Stimulated activated naive CD8-positive, alpha-beta T cell treated with anti-CD3 and anti-CD28 coated beads, Interleukin-15, amount 100 ng/mL, for 72 hours (primary cell): ENCODE data around the gene ZNF81.
"Not testable (repeated sequence)": the region's sequence is repeated elsewhere in the genome, so short reads cannot be mapped to it uniquely, and the experiment has no call there.

Experiments
- ATAC-seq: fragments of 150-1000 bp; cut with Tn5 transposase; 2 replicates; pipeline ENCODE4 v1.10.0; 2021; ENCODE audit warnings: mild to moderate bottlenecking, moderate library complexity
- DNase-seq, 2 donors: peaks; one replicate each; pipeline ENCODE4 v3.0.0; 2021 to 2022
- H3K27ac Mint-ChIP-seq, 2 donors: one replicate each; pipeline ENCODE4 v1.8.0; 2022; ENCODE audit warnings: mild to moderate bottlenecking in 2 of 2, mixed read lengths in 2 of 2, moderate library complexity in 2 of 2
- H3K27me3 Mint-ChIP-seq: one replicate; pipeline ENCODE4 v1.8.0; 2022; ENCODE audit warnings: mixed read lengths
- H3K4me1 Mint-ChIP-seq: one replicate; pipeline ENCODE4 v1.8.0; 2022; ENCODE audit warnings: mild to moderate bottlenecking, mixed read lengths
- H3K4me3 Mint-ChIP-seq, 2 donors: one replicate each; pipeline ENCODE4 v1.8.0; 2022; ENCODE audit warnings: mild to moderate bottlenecking in 2 of 2, mixed read lengths in 2 of 2, moderate library complexity in 1 of 2
- H3K9me3 Mint-ChIP-seq, 2 donors: one replicate each; pipeline ENCODE4 v1.8.0; 2022; ENCODE audit warnings: mixed read lengths in 2 of 2

ZNF81 gene

DNA sequence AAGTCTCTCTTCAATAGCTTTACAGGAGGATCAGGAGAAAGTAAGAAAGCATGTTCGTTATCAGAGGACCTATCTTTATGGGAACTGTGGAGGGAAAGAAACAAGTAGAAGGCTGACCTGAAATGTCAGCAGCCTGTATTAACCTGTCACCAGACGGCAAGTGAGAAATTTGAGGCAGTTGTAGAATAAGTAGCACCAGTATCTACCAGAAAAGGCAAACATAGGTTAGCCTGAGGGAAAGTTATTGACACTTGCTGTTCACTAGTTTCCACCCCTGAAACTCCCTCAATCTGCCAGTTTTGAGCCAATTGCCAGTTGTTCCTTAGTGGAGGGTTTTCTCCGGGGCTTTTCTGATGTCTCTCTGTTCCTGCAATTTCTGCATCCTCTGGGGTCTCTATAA, 36.4 kb downstream of the ZNF81 start:
- Mint-ChIP-seq H3K4me3 (no peak overlapping the region), H3K27me3 (no peaks in the 10 kb centered on the region), H3K4me1 (no peaks in the 10 kb centered on the region), H3K27ac (no peak overlapping the region), H3K9me3 (peaks cover 0 to 15% of the 10 kb centered on the region in 2 donors)
- ATAC-seq, result no peak
- no peak for DNase-seq

DNA sequence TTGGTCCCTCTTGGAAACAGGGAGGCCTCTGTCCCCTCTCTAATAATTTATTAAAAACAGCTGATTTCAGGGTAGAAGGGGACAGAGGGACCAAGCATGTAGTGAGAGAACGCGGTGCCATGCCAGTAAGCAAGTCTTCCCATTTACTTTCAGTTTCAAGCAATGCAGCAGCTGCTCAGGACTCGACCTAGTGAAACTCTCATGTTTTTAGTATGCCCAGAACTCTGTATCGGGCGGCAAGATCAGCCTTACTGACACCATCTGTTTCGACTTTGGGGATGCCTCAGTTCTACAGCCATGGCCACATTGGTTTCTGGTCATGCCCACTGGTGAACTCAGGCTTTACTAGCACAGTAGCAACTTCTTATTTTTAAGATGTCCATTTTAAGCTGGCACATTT, 40.6 kb downstream of the ZNF81 start:
- Mint-ChIP-seq H3K9me3 (peaks cover 0 to 25% of the 10 kb centered on the region in 2 donors), H3K27me3 (no peaks in the 10 kb centered on the region), H3K4me1 (no peaks in the 10 kb centered on the region), H3K4me3 (no peak overlapping the region), H3K27ac (no peak overlapping the region)
- ATAC-seq (no peak), DNase-seq (no peak)

DNA sequence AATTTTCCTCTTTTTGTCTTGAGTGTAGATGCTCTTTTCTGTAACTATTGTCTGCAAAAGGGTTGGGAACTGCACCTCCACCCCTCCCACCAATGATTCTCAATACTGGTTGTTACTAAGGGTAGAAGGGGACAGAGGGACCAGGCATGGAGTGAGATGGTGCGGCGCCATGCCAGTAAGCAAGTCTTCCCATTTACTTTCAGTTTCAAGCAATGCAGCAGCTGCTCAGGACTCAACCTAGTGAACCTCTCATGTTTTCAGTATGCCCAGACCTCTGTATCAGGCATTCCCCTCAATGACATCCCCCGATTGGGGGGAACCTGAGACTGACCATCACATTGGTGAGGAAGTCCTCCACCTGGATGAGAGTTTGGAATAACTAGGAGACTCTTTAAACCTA, 41.5 kb downstream of the ZNF81 start:
- H3K27me3 Mint-ChIP-seq, result no peaks in the 10 kb centered on the region
- peaks cover 0 to 23% of the 10 kb centered on the region in 2 donors for H3K9me3 Mint-ChIP-seq
- H3K4me1 Mint-ChIP-seq, result no peaks in the 10 kb centered on the region
- ATAC-seq (no peak), DNase-seq (no peak)
- no peak overlapping the region for H3K4me3 Mint-ChIP-seq
- H3K27ac Mint-ChIP-seq, result no peak overlapping the region

DNA sequence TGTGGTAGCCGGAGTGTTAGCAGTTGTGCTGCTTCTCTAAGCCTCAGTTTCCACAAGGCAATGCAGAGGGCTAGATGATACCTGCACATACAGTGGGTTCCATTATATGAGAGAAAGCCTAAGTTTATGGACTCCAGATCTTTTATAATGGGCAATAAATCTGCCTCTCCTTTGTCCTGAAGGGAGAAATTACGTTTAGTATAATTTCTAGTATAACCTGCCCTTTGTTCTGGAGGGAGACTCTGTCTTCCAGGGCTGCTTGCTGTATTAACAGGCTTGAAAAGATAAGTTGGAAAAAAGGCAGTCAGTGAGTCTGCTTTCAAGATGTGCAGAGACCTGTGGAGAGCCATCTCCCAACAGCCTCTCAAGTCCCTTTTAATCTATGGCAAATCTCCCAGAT, 42.8 kb downstream of the ZNF81 start:
- Mint-ChIP-seq H3K27ac (no peak overlapping the region), H3K27me3 (no peaks in the 10 kb centered on the region), H3K4me3 (no peak overlapping the region), H3K4me1 (no peaks in the 10 kb centered on the region), H3K9me3 (peaks cover 0 to 12% of the 10 kb centered on the region in 2 donors)
- ATAC-seq, result no peak
- DNase-seq, result no peak

DNA sequence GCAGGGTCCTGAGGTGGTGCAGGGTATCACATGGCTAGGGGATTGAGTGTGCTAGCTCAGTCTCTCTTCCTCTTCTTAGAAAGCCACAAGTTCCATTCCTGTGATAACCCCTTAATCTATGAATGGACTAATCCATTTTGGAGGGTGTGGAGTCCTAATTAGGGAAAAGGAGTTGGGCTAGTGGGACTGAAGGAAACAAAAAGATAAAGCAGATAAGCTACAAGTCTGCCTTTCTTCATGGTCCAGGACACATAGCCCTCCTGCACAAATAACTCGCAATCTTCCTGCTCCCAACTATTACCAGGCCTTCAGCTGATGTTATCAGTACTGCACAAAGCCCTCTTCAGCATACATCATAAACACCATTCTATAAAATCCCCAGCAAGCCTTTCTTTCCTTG, 44.2 kb downstream of the ZNF81 start:
- Mint-ChIP-seq H3K4me3 (no peak overlapping the region), H3K27me3 (no peaks in the 10 kb centered on the region), H3K9me3 (peaks cover 0 to 12% of the 10 kb centered on the region in 2 donors), H3K27ac (no peak overlapping the region), H3K4me1 (no peaks in the 10 kb centered on the region)
- DNase-seq (no peak), ATAC-seq (no peak)

- Mint-ChIP-seq H3K27me3 (no peaks in the 10 kb centered on the region), H3K9me3 (no peaks in the 10 kb centered on the region), H3K4me1 (no peaks in the 10 kb centered on the region), H3K27ac (no peak overlapping the region), H3K4me3 (no peak overlapping the region)
- DNase-seq (no peak), ATAC-seq (no peak)
Measured at GRCh38 chrX:47885501-47885900, 48.8 kb downstream of the ZNF81 start.

DNA sequence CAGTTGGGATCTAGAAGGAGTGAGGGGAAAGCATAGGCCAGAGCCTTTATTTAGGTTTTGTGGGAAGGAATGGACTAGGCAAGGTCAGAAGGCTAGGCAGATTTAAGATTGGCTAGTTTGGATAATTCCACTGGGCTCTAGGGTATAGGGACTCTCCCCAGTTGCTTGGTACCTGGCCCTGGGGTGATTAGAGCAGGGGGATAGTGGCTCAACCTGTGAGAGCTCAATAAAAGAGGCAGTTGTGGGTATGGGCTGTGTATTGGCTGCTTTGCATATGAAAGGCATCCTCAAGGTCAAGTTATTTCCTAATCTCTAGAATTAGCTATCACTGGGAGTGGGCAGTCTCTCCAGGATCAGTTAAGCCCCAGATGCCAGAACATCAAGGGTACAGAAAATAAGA, 61.3 kb downstream of the ZNF81 start:
- ATAC-seq, result no peak
- H3K4me1 Mint-ChIP-seq, result no peaks in the 10 kb centered on the region
- DNase-seq, result no peak
- no peak overlapping the region for H3K4me3 Mint-ChIP-seq
- no peaks in the 10 kb centered on the region for H3K27me3 Mint-ChIP-seq
- H3K9me3 Mint-ChIP-seq, result no peaks in the 10 kb centered on the region
- H3K27ac Mint-ChIP-seq, result peak overlapping the region in 1 of 2 donors; percentile 22

DNA sequence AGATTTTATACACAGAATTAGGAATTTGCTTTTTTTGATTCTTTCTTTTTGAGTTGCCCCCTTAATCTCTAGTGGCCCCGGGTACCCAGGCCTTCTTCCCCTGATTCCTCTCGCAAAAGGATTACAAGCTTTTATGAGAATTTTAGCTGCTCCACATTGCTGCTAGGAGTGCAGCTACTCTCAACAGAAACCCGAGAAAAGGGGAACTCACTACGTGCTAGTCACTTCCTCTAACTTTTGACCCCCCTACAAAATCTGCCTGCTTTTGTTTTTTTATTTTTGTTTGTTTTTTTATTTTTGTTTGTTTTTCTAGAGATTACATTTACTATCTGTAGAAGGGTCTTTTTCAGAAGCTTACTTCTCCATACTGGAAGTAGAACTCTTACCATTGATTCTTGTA, 64.1 kb downstream of the ZNF81 start:
- H3K27ac Mint-ChIP-seq, result no peak overlapping the region
- no peaks in the 10 kb centered on the region for H3K27me3 Mint-ChIP-seq
- no peak for ATAC-seq
- H3K9me3 Mint-ChIP-seq, result no peaks in the 10 kb centered on the region
- no peak overlapping the region for H3K4me3 Mint-ChIP-seq
- H3K4me1 Mint-ChIP-seq, result no peaks in the 10 kb centered on the region
- no peak for DNase-seq

DNA sequence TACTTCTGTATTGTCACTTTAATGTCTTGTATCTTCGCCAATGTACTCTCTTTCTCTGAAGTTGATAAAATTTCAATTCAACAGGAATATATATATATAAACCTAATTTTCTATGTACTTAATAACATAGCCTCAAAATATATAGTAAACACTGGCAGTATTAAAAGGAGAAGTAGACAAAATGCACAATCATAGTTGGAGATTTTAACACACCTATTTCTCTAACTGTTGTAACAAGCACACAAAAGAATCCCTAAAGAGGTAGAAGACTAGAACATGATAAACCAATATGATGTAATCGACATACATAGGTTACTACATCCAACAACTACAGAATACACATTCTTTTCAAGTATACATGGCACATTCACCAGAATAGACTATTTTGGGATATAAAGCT, 65.5 kb downstream of the ZNF81 start:
- no peaks in the 10 kb centered on the region for H3K9me3 Mint-ChIP-seq
- H3K27ac Mint-ChIP-seq, result no peak overlapping the region
- H3K4me1 Mint-ChIP-seq, result no peaks in the 10 kb centered on the region
- DNase-seq (no peak), ATAC-seq (no peak)
- H3K4me3 Mint-ChIP-seq, result no peak overlapping the region
- H3K27me3 Mint-ChIP-seq, result no peaks in the 10 kb centered on the region

- H3K9me3 Mint-ChIP-seq, result peaks cover 7 to 22% of the 10 kb centered on the region in 2 donors
- no peaks in the 10 kb centered on the region for H3K27me3 Mint-ChIP-seq
- ATAC-seq (no peak), DNase-seq (no peak)
- H3K4me3 Mint-ChIP-seq, result no peak overlapping the region
- H3K27ac Mint-ChIP-seq, result no peak overlapping the region
- no peaks in the 10 kb centered on the region for H3K4me1 Mint-ChIP-seq
Measured at GRCh38 chrX:47915886-47916493, 79.3 kb downstream of the ZNF81 start.

GRCh38 chrX:47918274-47918673, 81.6 kb downstream of the ZNF81 start:
- ATAC-seq (no peak), DNase-seq (no peak)
- Mint-ChIP-seq H3K27ac (no peak overlapping the region), H3K4me1 (no peaks in the 10 kb centered on the region), H3K4me3 (no peak overlapping the region), H3K9me3 (peaks cover 7 to 17% of the 10 kb centered on the region in 2 donors), H3K27me3 (no peaks in the 10 kb centered on the region)

DNA sequence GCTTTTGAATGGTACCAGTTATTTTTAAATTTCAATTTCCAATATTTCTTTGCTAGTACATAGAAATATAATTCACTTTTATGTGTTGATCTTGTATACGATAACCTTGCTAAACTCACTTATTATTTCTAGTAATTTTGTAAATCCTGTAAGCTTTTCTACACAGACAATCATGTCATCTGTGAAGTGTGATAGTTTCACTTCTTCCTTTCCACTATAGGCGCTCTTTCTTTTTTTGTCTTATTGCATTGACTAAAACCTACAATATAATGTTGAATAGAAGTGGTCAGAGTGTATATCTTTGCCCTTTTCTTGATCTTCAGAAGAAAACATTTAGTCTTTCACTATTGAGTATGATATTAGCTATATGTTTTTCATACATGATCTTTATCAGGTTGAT, 90.5 kb downstream of the ZNF81 start:
- no peaks in the 10 kb centered on the region for H3K27me3 Mint-ChIP-seq
- no peak overlapping the region for H3K4me3 Mint-ChIP-seq
- DNase-seq (no peak), ATAC-seq (no peak)
- peaks cover 0 to 5% of the 10 kb centered on the region in 2 donors for H3K9me3 Mint-ChIP-seq
- no peak overlapping the region for H3K27ac Mint-ChIP-seq
- H3K4me1 Mint-ChIP-seq, result no peaks in the 10 kb centered on the region

GRCh38 chrX:47931970-47932369, 95.3 kb downstream of the ZNF81 start:
- H3K4me1 Mint-ChIP-seq, H3K9me3 Mint-ChIP-seq, DNase-seq, H3K27ac Mint-ChIP-seq, ATAC-seq, H3K4me3 Mint-ChIP-seq, H3K27me3 Mint-ChIP-seq: not testable (repeated sequence)

- no peaks in the 10 kb centered on the region for H3K27me3 Mint-ChIP-seq
- ATAC-seq, result no peak
- no peak overlapping the region for H3K27ac Mint-ChIP-seq
- H3K9me3 Mint-ChIP-seq, result no peaks in the 10 kb centered on the region
- H3K4me3 Mint-ChIP-seq, result no peak overlapping the region
- H3K4me1 Mint-ChIP-seq, result peaks cover 11% of the 10 kb centered on the region
- no peak for DNase-seq
Measured at GRCh38 chrX:47933946-47934345, 97.2 kb downstream of the ZNF81 start.

- peak; percentile 3 to 22 for DNase-seq
- peak overlapping the region; percentile 75 to 82 for H3K4me3 Mint-ChIP-seq
- no peaks in the 10 kb centered on the region for H3K27me3 Mint-ChIP-seq
- H3K9me3 Mint-ChIP-seq, result no peaks in the 10 kb centered on the region
- peaks cover 11% of the 10 kb centered on the region for H3K4me1 Mint-ChIP-seq
- peak; percentile 74 for ATAC-seq
- peak overlapping the region; percentile 27 to 79 for H3K27ac Mint-ChIP-seq
Measured at GRCh38 chrX:47936224-47936939, 99.7 kb downstream of the ZNF81 start.

DNA sequence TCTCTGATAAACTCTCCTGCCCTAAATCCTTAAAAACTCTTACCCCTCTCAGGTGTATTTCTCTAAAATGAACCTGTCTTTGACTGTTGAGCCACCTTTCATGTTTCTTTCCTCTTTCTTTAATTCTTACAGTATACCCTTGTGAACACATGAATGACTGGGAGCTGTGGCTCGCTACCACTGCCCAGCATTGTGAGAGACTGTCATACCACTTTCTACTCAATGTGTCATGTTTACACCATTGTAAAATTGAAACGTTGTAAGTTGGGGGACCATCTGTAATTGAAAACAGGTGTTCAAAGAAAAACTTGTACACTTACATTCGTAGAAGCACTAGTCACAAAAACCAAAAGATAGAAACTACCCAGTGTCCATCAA, 100.2 kb downstream of the ZNF81 start:
- H3K4me1 Mint-ChIP-seq, result peaks cover 11% of the 10 kb centered on the region
- no peaks in the 10 kb centered on the region for H3K27me3 Mint-ChIP-seq
- H3K27ac Mint-ChIP-seq, result no peak overlapping the region
- ATAC-seq, result no peak
- peak overlapping the region; percentile 75 to 82 for H3K4me3 Mint-ChIP-seq
- no peak for DNase-seq
- no peaks in the 10 kb centered on the region for H3K9me3 Mint-ChIP-seq

GRCh38 chrX:47940448-47940847, 103.7 kb downstream of the ZNF81 start:
- no peaks in the 10 kb centered on the region for H3K27me3 Mint-ChIP-seq
- peaks cover 0 to 9% of the 10 kb centered on the region in 2 donors for H3K9me3 Mint-ChIP-seq
- H3K27ac Mint-ChIP-seq, result no peak overlapping the region
- peaks cover 11% of the 10 kb centered on the region for H3K4me1 Mint-ChIP-seq
- no peak for ATAC-seq
- no peak overlapping the region for H3K4me3 Mint-ChIP-seq
- DNase-seq, result no peak
